Heart left ventricle (tissue), 13 donors: Measurements from ENCODE around the gene IGF2R.

ENCODE experiments used
- CTCF ChIP-seq, 12 donors: fragments of 200-600 bp; sonication (generic) in 4 of 12; IDR thresholded peaks; one replicate each; pipeline versions ENCODE4 v1.5.0 to v1.8.0; 2018 to 2022; ENCODE audit warnings: antibody characterized with exemption in 12 of 12, mild to moderate bottlenecking in 5 of 12
- POLR2A ChIP-seq, 2 donors: fragments of 450-650 bp; IDR thresholded peaks; one replicate each; pipeline ENCODE4 v1.6.1; 2017; ENCODE audit warnings: antibody characterized with exemption in 2 of 2, mild to moderate bottlenecking in 2 of 2, moderate library complexity in 2 of 2
- donor health status: ischemic (EF 13 %, LVEDD 7.1; RV severe dilation, severe dysfunction).
- donor health status: DM: no; HTN: yes; CAD: no.
- donor health status: DM: no; HTN: no; CAD: no.
- donor health status: ischemic (EF 25% LVEDD 6.9; RV normal size, moderate dysfunction).
- donor health status: ischemic (EF 25% LVEDD 5.7; RV mildly dilated, moderate dysfunction).
- donor health status: ischemic (EF 35%, LVEDD 5.7; RV mildly dilated, moderate dysfunction).
- donor health status: nonischemic (EF 11% LVEDD 7.7; RV severe dilation, severe dysfunction).
- donor health status: DM: yes; HTN: yes; CAD: no.
- donor health status: PGD.
- donor health status: ischemic (EF 29% LVEDD 5.4; RV normal size, mild dysfunction).
- donor health status: nonischemic (EF 23%, LVEDD 6.1; RV moderate dilation, normal function).

GRCh38 chr6:160034036-160034930, 65.4 kb downstream of the IGF2R start:
- TF ChIP-seq CTCF (IDR thresholded peaks at IDR 0.05): no peak
- TF ChIP-seq POLR2A (IDR thresholded peaks at IDR 0.05): no peak
